ENCODE measurements around the gene DCN. TPM values are rescaled to one million over a fixed set of nuclear protein-coding genes. Genes with fewer than 3 reads are reported as not detected.

The DCN gene
- total RNA-seq, 4 donors from 2014 or later, result 371 to 2,364 (median 992) TPM

DNA sequence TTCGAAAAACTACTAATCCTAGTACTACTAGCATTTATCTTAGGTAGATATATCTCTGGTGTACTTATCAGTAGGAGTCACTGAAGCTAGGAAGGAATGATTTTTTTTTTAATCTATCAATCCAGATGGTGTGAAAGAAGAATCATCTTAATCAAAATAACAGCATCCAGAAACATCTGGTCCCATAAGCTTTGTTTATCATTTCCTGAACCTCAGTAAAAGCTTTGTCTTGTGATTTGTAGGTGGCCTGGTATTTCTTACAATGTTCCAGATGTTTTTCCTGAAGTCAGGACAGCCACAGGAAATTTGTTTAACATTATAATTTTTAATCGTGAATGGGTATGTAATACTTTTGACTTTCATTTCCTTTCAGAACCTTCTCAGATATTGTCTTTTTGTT is 43.3 kb downstream of the DCN start:
- H3K36me3 ChIP-seq, result no peaks in the 10 kb centered on the region

DNA sequence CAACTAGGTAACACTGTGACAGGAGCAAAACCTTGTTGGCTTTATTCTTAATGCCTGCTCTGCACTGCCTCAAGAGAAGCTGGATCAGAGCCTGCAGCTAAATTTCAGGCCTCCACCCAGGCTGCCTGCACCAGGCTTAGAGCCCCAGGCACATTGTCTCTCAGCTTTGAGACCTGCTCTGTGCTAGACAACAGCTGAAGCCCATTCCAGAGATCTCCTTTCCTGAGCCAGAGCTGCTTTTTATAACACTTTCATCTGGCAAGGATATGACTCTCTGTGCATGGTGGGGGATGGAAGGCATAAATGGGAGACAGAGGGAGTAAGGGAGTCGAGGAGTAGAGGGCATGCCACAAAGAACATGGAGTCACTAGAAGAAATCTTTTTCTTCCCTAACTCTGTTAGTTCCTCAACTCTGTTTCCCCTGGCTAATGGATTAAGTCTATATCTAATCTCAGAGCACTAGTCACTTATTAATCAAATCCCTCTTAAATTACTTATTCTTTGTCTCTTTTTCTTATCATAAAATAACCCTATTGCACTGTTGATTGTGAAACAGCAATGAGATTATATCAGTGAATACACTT is 44.2 kb downstream of the DCN start:
- Histone ChIP-seq H3K36me3 (no peaks in the 10 kb centered on the region), H3K27me3 (no peaks in the 10 kb centered on the region), H3K9me3 (no peaks in the 10 kb centered on the region), H3K27ac (no peak overlapping the region), H3K4me1 (no peaks in the 10 kb centered on the region), H3K4me3 (replicated peaks in 1 of 3) (no peak overlapping the region)
- intact Hi-C loops (cut with DNase I), result no loop called here
- DNase-seq, result no peak
- TF ChIP-seq, protein P1, sequence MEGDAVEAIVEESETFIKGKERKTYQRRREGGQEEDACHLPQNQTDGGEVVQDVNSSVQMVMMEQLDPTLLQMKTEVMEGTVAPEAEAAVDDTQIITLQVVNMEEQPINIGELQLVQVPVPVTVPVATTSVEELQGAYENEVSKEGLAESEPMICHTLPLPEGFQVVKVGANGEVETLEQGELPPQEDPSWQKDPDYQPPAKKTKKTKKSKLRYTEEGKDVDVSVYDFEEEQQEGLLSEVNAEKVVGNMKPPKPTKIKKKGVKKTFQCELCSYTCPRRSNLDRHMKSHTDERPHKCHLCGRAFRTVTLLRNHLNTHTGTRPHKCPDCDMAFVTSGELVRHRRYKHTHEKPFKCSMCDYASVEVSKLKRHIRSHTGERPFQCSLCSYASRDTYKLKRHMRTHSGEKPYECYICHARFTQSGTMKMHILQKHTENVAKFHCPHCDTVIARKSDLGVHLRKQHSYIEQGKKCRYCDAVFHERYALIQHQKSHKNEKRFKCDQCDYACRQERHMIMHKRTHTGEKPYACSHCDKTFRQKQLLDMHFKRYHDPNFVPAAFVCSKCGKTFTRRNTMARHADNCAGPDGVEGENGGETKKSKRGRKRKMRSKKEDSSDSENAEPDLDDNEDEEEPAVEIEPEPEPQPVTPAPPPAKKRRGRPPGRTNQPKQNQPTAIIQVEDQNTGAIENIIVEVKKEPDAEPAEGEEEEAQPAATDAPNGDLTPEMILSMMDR (IDR thresholded peaks at IDR 0.05), result no peak
- TF ChIP-seq POLR2A (IDR thresholded peaks at IDR 0.05), result no peak
- WGBS, 2 donors, result 59% methylated on average over 1 of the region's 1 CpG

More for the DNA sequence above, 43.3 kb downstream of the DCN start:
- H3K9me3 ChIP-seq, result no peaks in the 10 kb centered on the region
- no peaks in the 10 kb centered on the region for H3K27me3 ChIP-seq
- intact Hi-C loops (cut with DNase I), result no loop called here
- H3K27ac ChIP-seq, result no peak overlapping the region
- H3K4me1 ChIP-seq, result no peaks in the 10 kb centered on the region
- DNase-seq, result no peak
- TF ChIP-seq, protein P1 (IDR thresholded peaks at IDR 0.05), result no peak
- TF ChIP-seq POLR2A (IDR thresholded peaks at IDR 0.05), result no peak
- H3K4me3 ChIP-seq (replicated peaks in 1 of 3), result no peak overlapping the region
- 69 to 73% methylated on average over 2 of the region's 2 CpGs for WGBS, 2 donors

DNA sequence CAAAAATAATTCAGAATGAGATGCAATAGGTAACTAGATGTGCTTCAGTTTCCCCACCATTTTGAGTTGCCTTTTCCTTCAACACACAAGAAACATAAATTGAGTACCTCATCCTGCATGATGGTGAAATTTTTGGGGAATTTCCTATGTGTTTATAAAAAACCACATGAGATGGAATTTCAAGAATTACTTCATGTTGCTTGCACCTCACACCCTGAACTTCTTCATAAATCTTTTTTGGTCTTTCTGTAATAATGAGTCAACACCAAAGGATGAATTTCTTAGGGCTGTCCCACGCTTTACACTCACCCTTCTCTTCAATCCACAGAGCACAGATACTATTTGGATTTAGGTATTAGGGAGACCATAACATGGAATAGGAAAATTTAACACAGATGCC is 48.7 kb downstream of the DCN start:
- Histone ChIP-seq H3K9me3 (no peaks in the 10 kb centered on the region), H3K27ac (no peak overlapping the region), H3K27me3 (no peaks in the 10 kb centered on the region), H3K36me3 (no peaks in the 10 kb centered on the region), H3K4me3 (replicated peaks in 1 of 3) (no peak overlapping the region), H3K4me1 (no peaks in the 10 kb centered on the region)
- no peak for DNase-seq
- 92 to 96% methylated on average over 1 of the region's 1 CpG for WGBS, 2 donors
- no peak for TF ChIP-seq POLR2A (IDR thresholded peaks at IDR 0.05)
- TF ChIP-seq, protein P1 (IDR thresholded peaks at IDR 0.05), result no peak
- intact Hi-C loops (cut with DNase I), result no loop called here

DNA sequence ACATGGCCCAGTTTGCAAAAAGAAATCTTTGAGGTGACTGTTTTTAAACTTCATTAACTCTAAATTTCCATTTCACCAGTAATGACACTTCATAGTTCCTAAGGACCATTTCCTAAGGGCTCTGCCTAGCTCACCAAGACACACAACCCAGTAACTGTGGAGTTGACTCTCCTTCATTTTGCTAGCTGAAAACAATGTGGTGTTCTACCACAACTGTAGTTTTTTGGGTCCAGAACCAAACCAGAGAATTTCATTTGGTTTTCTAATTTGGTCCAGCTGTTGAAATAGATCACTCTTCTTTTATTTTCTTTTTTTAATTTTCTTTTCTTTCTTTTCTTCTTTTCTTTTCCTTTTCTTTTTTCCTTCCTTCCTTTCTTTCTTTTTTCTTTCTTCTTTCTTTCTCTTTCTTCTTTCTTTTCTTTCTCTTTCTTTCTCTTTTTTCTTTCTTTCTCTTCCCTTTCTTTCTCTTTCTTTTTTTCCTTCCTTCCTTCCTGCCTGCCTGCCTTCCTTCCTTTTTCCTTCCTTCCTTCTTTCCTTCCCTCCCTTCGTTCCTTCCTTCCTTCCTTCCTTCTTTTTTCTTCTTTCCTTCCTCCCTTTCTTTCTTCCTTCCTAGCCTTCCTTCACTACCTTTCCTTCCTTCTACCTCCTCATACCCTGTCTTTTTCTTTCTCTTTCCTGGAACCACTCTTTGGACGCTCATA is 52.8 kb downstream of the DCN start:
- no peak for TF ChIP-seq POLR2A (IDR thresholded peaks at IDR 0.05)
- TF ChIP-seq, protein P1 (IDR thresholded peaks at IDR 0.05), result no peak
- DNase-seq, result no peak
- no peak overlapping the region for H3K27ac ChIP-seq
- H3K36me3 ChIP-seq, result no peaks in the 10 kb centered on the region
- no peak overlapping the region for H3K4me3 ChIP-seq (replicated peaks in 1 of 3)
- WGBS, 2 donors, result 95 to 97% methylated on average over 2 of the region's 2 CpGs
- no peaks in the 10 kb centered on the region for H3K4me1 ChIP-seq
- intact Hi-C loops (cut with DNase I), result no loop called here
- no peaks in the 10 kb centered on the region for H3K27me3 ChIP-seq
- no peaks in the 10 kb centered on the region for H3K9me3 ChIP-seq

DNA sequence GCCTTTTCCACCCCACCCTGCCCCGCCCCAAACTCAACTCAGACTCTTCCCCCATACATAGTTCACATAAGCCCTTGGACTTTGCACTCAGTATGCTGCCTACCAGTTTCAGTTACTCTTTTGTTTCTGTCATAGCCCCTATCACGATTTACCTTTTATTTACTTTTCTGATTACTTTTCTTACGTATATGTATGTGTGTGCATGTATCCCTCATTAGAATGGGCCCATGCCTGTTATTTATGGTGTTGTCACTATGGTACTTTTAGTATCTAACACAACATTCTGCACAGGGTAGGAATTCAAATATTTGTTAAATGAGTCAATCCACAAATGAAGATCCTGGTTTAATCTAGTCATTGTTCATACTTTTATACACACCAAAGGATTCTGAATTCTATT is 54.9 kb downstream of the DCN start:
- TF ChIP-seq POLR2A (IDR thresholded peaks at IDR 0.05), result no peak
- TF ChIP-seq, protein P1 (IDR thresholded peaks at IDR 0.05), result no peak
- intact Hi-C loops (cut with DNase I), result no loop called here
- H3K36me3 ChIP-seq, result no peaks in the 10 kb centered on the region
- H3K4me1 ChIP-seq, result no peaks in the 10 kb centered on the region
- no peaks in the 10 kb centered on the region for H3K9me3 ChIP-seq
- H3K27ac ChIP-seq, result no peak overlapping the region
- 93 to 94% methylated on average over 3 of the region's 3 CpGs for WGBS, 2 donors
- DNase-seq, result no peak
- H3K27me3 ChIP-seq, result no peaks in the 10 kb centered on the region
- no peak overlapping the region for H3K4me3 ChIP-seq (replicated peaks in 1 of 3)
